Fibroblast of mammary gland (primary cell): ENCODE results near the gene PITPNM3.

ENCODE experiments used
- DNase-seq: peaks from one replicate; pipeline ENCODE4 v3.0.0-alpha.2; 2010; ENCODE audit warnings: low read depth
- H3K4me3 ChIP-seq: 2 replicates; pipeline ENCODE4 v1.5.1; 2011; ENCODE audit warnings: low read depth, mild to moderate bottlenecking, low read length, moderate library complexity; ENCODE audit not compliant: control insufficient read depth
- CTCF ChIP-seq: conservative IDR thresholded peaks from 2 replicates; pipeline ENCODE4 v1.5.1; 2011; ENCODE audit warnings: low read depth, low read length, inconsistent platforms; ENCODE audit not compliant: control insufficient read depth, insufficient read depth

The PITPNM3 gene

GRCh38 chr17:6454495-6455320 lies 101.6 kb downstream of the PITPNM3 start:
- DNase-seq, result no peak
- TF ChIP-seq CTCF, result no peak
- no peak overlapping the region for H3K4me3 ChIP-seq

- TF ChIP-seq CTCF, result no peak
- no peak overlapping the region for H3K4me3 ChIP-seq
- DNase-seq, result no peak
These were observed 102.9 kb downstream of the PITPNM3 start for GRCh38 chr17:6453279-6454024.

GRCh38 chr17:6452471-6453266 lies 103.7 kb downstream of the PITPNM3 start:
- DNase-seq, result no peak
- TF ChIP-seq CTCF, result no peak
- no peak overlapping the region for H3K4me3 ChIP-seq

- H3K4me3 ChIP-seq, result no peak overlapping the region
- no peak for TF ChIP-seq CTCF
These were observed 105.2 kb downstream of the PITPNM3 start for GRCh38 chr17:6450926-6451832.

GRCh38 chr17:6449307-6449706 lies 107.0 kb downstream of the PITPNM3 start:
- no peak for DNase-seq
- H3K4me3 ChIP-seq, result no peak overlapping the region
- no peak for TF ChIP-seq CTCF

More at GRCh38 chr17:6450926-6451832, 105.2 kb downstream of the PITPNM3 start:
- peak; percentile 30 for DNase-seq
